GM12878 (cell line): Measurements from ENCODE around the gene PALD1. TPM values are rescaled to one million over a fixed set of nuclear protein-coding genes. Genes with fewer than 3 reads are reported as not detected.

Source experiments
- ASH2L ChIP-seq: fragments of 300-600, 200-600 bp; sonication (generic); IDR thresholded peaks from 2 replicates; pipeline ENCODE4 v1.6.1; 2017; ENCODE audit warnings: low read depth, mild to moderate bottlenecking, borderline replicate concordance
- BRCA1 ChIP-seq: IDR thresholded peaks from 2 replicates; pipeline ENCODE4 v1.6.1; 2011; ENCODE audit warnings: low read depth, low read length, improper control_type of control experiment
- CBX5 ChIP-seq: sonication (generic); IDR thresholded peaks from 2 replicates; pipeline ENCODE4 v1.6.1; 2016; ENCODE audit warnings: low read depth, moderate library complexity, mild to moderate bottlenecking, inconsistent platforms
- EED ChIP-seq: sonication (generic); IDR thresholded peaks from 2 replicates; pipeline ENCODE4 v1.6.1; 2016; ENCODE audit warnings: antibody characterized with exemption, low read depth
- ELK1 ChIP-seq: IDR thresholded peaks from 2 replicates; pipeline ENCODE4 v1.6.1; 2012; ENCODE audit warnings: low read depth, low read length, improper control_type of control experiment
- EP300 ChIP-seq, 2 experiments: fragments of 150-350 bp in 1 of 2; IDR thresholded peaks; 2 replicates each; pipeline ENCODE4 v1.6.1; 2011 to 2012; ENCODE audit warnings: low read depth in 2 of 2, low read length in 2 of 2, borderline replicate concordance in 1 of 2, improper control_type of control experiment in 1 of 2, inconsistent platforms in 1 of 2; ENCODE audit not compliant: control insufficient read depth in 1 of 2
- HDAC2 ChIP-seq: fragments of 200-600 bp; sonication (generic); IDR thresholded peaks from 2 replicates; pipeline ENCODE4 v1.6.1; 2017
- HDAC6 ChIP-seq: fragments of 200-600 bp; sonication (generic); IDR thresholded peaks from one replicate; pipeline ENCODE4 v1.8.0; 2017; ENCODE audit warnings: antibody characterized with exemption; ENCODE audit not compliant: unreplicated experiment
- HSF1 ChIP-seq: fragments of 150-350 bp; IDR thresholded peaks from 2 replicates; pipeline ENCODE4 v1.6.1; 2014; ENCODE audit warnings: mild to moderate bottlenecking, low read depth, low read length
- IKZF1 ChIP-seq: fragments of 450-650 bp; conservative IDR thresholded peaks from 2 replicates; pipeline ENCODE4 v1.6.1; 2017; ENCODE audit warnings: antibody characterized with exemption, mild to moderate bottlenecking
- IKZF2 ChIP-seq, 2 experiments: fragments of 450-650 bp; IDR thresholded peaks; 2 replicates each; pipeline ENCODE4 v1.6.1; 2017; ENCODE audit warnings: mild to moderate bottlenecking in 2 of 2, moderate library complexity in 2 of 2
- MTA2 ChIP-seq: fragments of 450-650 bp; IDR thresholded peaks from 2 replicates; pipeline ENCODE4 v1.6.1; 2016; ENCODE audit warnings: low read depth, mild to moderate bottlenecking, moderate library complexity
- MXI1 ChIP-seq: fragments of 150-350 bp; IDR thresholded peaks from 2 replicates; pipeline ENCODE4 v1.6.1; 2011; ENCODE audit warnings: low read depth, mild to moderate bottlenecking, inconsistent platforms, low read length, improper control_type of control experiment
- MYB ChIP-seq: fragments of 150-350 bp; IDR thresholded peaks from 2 replicates; pipeline ENCODE4 v1.6.1; 2014; ENCODE audit warnings: mild to moderate bottlenecking, low read depth, low read length, borderline replicate concordance
- PKNOX1 ChIP-seq: fragments of 450-650 bp; IDR thresholded peaks from 2 replicates; pipeline ENCODE4 v1.6.1; 2016; ENCODE audit warnings: mild to moderate bottlenecking
- RAD21 ChIP-seq: IDR thresholded peaks from 2 replicates; pipeline ENCODE4 v1.6.1; 2011; ENCODE audit warnings: mild to moderate bottlenecking, low read depth, low read length, moderate library complexity; ENCODE audit not compliant: insufficient read depth
- RAD51 ChIP-seq: fragments of 450-650 bp; IDR thresholded peaks from 2 replicates; pipeline ENCODE4 v1.6.1; 2016; ENCODE audit warnings: moderate library complexity, mild to moderate bottlenecking, inconsistent platforms
- RUNX3 ChIP-seq: IDR thresholded peaks from 2 replicates; pipeline ENCODE4 v1.6.1; 2012; ENCODE audit warnings: low read length, inconsistent platforms
- TARDBP ChIP-seq: IDR thresholded peaks from 2 replicates; pipeline ENCODE4 v1.6.1; 2016; ENCODE audit warnings: borderline replicate concordance
- polyA plus RNA-seq, 11 experiments: library from polyadenylated mRNA; depleted of rRNA in 4 of 11; unstranded in 6 of 11; stranded (reverse) in 5 of 11; fragments of >200 nt; fragmentation: Nextera tagmentation in 4 of 11; fragmentation: Illumina TruSeq in 1 of 11; extraction: Ambion mirVana in 4 of 11; extraction: Trizol in 1 of 11; gene quantifications; 1 replicate in 1 of 11; 2 replicates in 10 of 11; pipeline versions ENCODE4 v1.2.1 to v1.2.3, GENCODE V29; 2011 to 2016; ENCODE audit warnings: inconsistent platforms in 2 of 11, missing spikeins in 2 of 11, low read depth in 1 of 11
- total RNA-seq, 4 experiments: library from RNA; depleted of rRNA in 3 of 4; stranded (reverse); fragments of >200 nt in 3 of 4; fragmentation: Illumina TruSeq in 1 of 4; extraction: Trizol in 1 of 4; gene quantifications; 2 replicates each; pipeline versions ENCODE4 v1.2.1 to v1.2.3, GENCODE V29; 2013 to 2021
- TF ChIP-seq, protein P1 (sequence below): IDR thresholded peaks from 2 replicates; pipeline ENCODE4 v1.6.1; 2011; ENCODE audit warnings: borderline replicate concordance, low read depth, mild to moderate bottlenecking, moderate library complexity, low read length; ENCODE audit not compliant: insufficient read depth, poor library complexity, severe bottlenecking
- TF ChIP-seq, protein P2 (sequence below): fragments of 450-650 bp; formaldehyde crosslinking; IDR thresholded peaks from 2 replicates; pipeline ENCODE4 v1.4.0; 2020; ENCODE audit warnings: mild to moderate bottlenecking, moderate library complexity

The PALD1 gene
- total and polyA plus RNA-seq, 10 of the 15 experiments (the other 5 are each of a cell fraction or from before 2014, with no cell fraction given) = 0.43 to 20.9 (median 9.0) TPM

DNA sequence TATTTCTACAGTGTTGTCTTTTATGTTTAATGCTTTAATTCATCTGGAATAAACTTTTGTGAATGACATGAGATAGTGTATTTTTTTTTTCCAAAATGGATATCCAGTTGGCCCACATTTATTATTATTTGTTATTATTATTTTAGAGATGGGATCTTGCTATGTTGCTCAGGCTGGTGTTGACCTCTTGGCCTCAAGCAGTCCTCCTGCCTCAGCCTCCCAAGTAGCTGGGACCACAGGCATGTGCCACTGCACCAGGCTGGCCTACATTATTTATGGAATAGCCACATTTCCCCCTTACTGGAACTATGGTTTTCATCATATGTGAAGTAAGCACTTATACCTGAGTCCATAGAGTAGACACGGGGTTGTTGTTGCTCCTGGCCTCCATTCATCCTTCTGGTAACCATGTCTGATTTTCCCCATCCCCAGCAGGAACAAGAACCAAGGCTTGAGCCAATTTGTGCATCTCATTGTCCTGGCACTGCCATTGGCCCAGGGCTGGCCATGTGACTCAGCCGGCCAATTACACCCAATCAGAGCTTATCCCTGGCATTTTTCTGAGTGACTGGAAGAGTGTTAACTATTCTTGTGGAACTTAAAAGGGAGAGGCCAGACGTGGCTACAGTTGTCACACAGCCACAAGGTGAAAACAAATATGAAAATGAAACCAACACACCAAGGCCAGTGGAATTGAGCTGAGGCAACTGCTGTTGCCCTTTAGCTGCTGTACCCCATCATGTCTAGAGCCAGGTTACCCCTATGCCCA, 100.9 kb downstream of the PALD1 start (continued):
- TF ChIP-seq RUNX3 (0 out of 2 replicates have a peak, but pooled peaks have one; percentile 4), CBX5 (no peak), EED (no peak), RAD21 (no peak), TARDBP (no peak), PKNOX1 (peak; percentile 57; the same call in 1 of the 2 replicates), EP300 (IDR thresholded peaks at IDR 0.05; ENCODE audit: borderline replicate concordance in 1 of 2, control insufficient read depth in 1 of 2, low read depth in 2 of 2, low read length in 2 of 2) (peak in 1 of 2 experiments; percentile 45; a peak in 1 of 4 replicates), HDAC2 (no peak), HSF1 (no peak), RAD51 (peak; percentile 80; the same call in 1 of the 2 replicates), MYB (no peak), IKZF2 (IDR thresholded peaks at IDR 0.05) (peak; percentile 34 to 41; a peak in 2 of 4 replicates), MTA2 (0 out of 2 replicates have a peak, but pooled peaks have one; percentile 15), MXI1 (peak; percentile 26; the same call in 1 of the 2 replicates), BRCA1 (no peak), ASH2L (no peak), ELK1 (no peak), HDAC6 (no peak), IKZF1 (peak; percentile 46; the same call in 1 of the 2 replicates)
- TF ChIP-seq, protein P1, sequence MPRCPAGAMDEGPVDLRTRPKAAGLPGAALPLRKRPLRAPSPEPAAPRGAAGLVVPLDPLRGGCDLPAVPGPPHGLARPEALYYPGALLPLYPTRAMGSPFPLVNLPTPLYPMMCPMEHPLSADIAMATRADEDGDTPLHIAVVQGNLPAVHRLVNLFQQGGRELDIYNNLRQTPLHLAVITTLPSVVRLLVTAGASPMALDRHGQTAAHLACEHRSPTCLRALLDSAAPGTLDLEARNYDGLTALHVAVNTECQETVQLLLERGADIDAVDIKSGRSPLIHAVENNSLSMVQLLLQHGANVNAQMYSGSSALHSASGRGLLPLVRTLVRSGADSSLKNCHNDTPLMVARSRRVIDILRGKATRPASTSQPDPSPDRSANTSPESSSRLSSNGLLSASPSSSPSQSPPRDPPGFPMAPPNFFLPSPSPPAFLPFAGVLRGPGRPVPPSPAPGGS = no peak
- TF ChIP-seq, protein P2, sequence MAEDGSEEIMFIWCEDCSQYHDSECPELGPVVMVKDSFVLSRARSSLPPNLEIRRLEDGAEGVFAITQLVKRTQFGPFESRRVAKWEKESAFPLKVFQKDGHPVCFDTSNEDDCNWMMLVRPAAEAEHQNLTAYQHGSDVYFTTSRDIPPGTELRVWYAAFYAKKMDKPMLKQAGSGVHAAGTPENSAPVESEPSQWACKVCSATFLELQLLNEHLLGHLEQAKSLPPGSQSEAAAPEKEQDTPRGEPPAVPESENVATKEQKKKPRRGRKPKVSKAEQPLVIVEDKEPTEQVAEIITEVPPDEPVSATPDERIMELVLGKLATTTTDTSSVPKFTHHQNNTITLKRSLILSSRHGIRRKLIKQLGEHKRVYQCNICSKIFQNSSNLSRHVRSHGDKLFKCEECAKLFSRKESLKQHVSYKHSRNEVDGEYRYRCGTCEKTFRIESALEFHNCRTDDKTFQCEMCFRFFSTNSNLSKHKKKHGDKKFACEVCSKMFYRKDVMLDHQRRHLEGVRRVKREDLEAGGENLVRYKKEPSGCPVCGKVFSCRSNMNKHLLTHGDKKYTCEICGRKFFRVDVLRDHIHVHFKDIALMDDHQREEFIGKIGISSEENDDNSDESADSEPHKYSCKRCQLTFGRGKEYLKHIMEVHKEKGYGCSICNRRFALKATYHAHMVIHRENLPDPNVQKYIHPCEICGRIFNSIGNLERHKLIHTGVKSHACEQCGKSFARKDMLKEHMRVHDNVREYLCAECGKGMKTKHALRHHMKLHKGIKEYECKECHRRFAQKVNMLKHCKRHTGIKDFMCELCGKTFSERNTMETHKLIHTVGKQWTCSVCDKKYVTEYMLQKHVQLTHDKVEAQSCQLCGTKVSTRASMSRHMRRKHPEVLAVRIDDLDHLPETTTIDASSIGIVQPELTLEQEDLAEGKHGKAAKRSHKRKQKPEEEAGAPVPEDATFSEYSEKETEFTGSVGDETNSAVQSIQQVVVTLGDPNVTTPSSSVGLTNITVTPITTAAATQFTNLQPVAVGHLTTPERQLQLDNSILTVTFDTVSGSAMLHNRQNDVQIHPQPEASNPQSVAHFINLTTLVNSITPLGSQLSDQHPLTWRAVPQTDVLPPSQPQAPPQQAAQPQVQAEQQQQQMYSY (CRISPR knock-in tag) = no peak
